HCT116 (cell line): ENCODE results near the gene FEZF2. TPM values are rescaled to one million over a fixed set of nuclear protein-coding genes. Genes with fewer than 3 reads are reported as not detected.

Experiments
- ATAC-seq: fragments of 200-7000 bp; cut with Tn5 transposase; 2 replicates; pipeline ENCODE4 v1.9.1; 2020; ENCODE audit warnings: mild to moderate bottlenecking, moderate library complexity
- BruUV-seq: library from RNA; stranded (reverse); fragments of 400-500 nt; replicated peaks from 2 replicates; lab custom pipeline; 2021; lab: Mats Ljungman, UMichigan
- CTCF ChIA-PET: fragments of 300-600 bp; sonication (Branson Sonifier 250); formaldehyde crosslinking; loops from one replicate; lab custom pipeline; 2021; ENCODE audit warnings: antibody characterized with exemption; lab: Charles Lee
- POLR2A ChIA-PET: fragments of 300-600, 350-600 bp; sonication (Branson Sonifier 250); formaldehyde crosslinking; loops from one replicate; lab custom pipeline; 2021; ENCODE audit warnings: antibody characterized with exemption; lab: Charles Lee
- RAD21 ChIA-PET, 2 experiments: fragments of 300-600 bp; sonication (Branson Sonifier 250); formaldehyde crosslinking; loops; one replicate each; lab custom pipeline; 2023; ENCODE audit warnings: low total read pairs in 2 of 2; ENCODE audit not compliant: uncharacterized antibody in 2 of 2, unreplicated experiment in 2 of 2, low non-redundant PET in 1 of 2; lab: Charles Lee
- DNase-seq: peaks from one replicate; pipeline ENCODE4 v3.0.0-alpha.2; 2010; ENCODE audit warnings: low read depth, low spot score
- H2AFZ ChIP-seq: fragments of 200-600 bp; shearing (Covaris generic), sonication (generic); 2 replicates; pipeline ENCODE4 v1.6.1; 2017; ENCODE audit warnings: low read depth, mixed run types, mixed read lengths, antibody characterized with exemption, low read length; ENCODE audit not compliant: poor library complexity, severe bottlenecking
- H3K27ac ChIP-seq: 2 replicates; pipeline ENCODE4 v1.5.1; 2012; ENCODE audit warnings: low read depth, low read length
- H3K27me3 ChIP-seq: fragments of 200-600 bp; sonication (generic); 2 replicates; pipeline ENCODE4 v1.6.1; 2016; ENCODE audit warnings: mixed run types, low read length, mixed read lengths; ENCODE audit not compliant: insufficient read depth
- H3K36me3 ChIP-seq, 2 experiments: fragments of 200-500 bp in 1 of 2; fragments of 200-600 bp in 1 of 2; sonication (Bioruptor generic) in 1 of 2; sonication (generic) in 1 of 2; 2 replicates each; pipeline versions ENCODE4 v1.5.1 to v1.6.1; 2014 to 2016; ENCODE audit warnings: low read length in 2 of 2, inconsistent platforms in 1 of 2, mixed read lengths in 1 of 2, mixed run types in 1 of 2; ENCODE audit not compliant: insufficient read depth in 2 of 2, control insufficient read depth in 1 of 2
- H3K4me1 ChIP-seq, 2 experiments: fragments of 200-600 bp in 1 of 2; sonication (generic) in 1 of 2; 2 replicates each; pipeline versions ENCODE4 v1.5.1 to v1.6.1; 2012 to 2017; ENCODE audit warnings: low read length in 2 of 2, inconsistent platforms in 1 of 2, mild to moderate bottlenecking in 1 of 2, mixed read lengths in 1 of 2, mixed run types in 1 of 2, moderate library complexity in 1 of 2; ENCODE audit not compliant: insufficient read depth in 2 of 2, control insufficient read depth in 1 of 2
- H3K4me2 ChIP-seq: fragments of 200-600 bp; sonication (generic); 2 replicates; pipeline ENCODE4 v1.6.1; 2017; ENCODE audit warnings: mixed run types, low read length, mixed read lengths
- H3K4me3 ChIP-seq, 2 experiments: fragments of 200-600 bp in 1 of 2; sonication (generic) in 1 of 2; replicated peaks in 1 of 2; 2 replicates each; pipeline ENCODE4 v1.5.1; 2011 to 2016; ENCODE audit warnings: low read length in 2 of 2, control low read depth in 1 of 2, low read depth in 1 of 2, mild to moderate bottlenecking in 1 of 2, mixed read lengths in 1 of 2, mixed run types in 1 of 2
- H3K79me2 ChIP-seq: fragments of 200-600 bp; sonication (generic); 2 replicates; pipeline ENCODE4 v1.6.1; 2017; ENCODE audit warnings: mild to moderate bottlenecking, mixed run types, low read length, moderate library complexity, mixed read lengths; ENCODE audit not compliant: insufficient read depth
- H3K9ac ChIP-seq: fragments of 200-600 bp; sonication (generic); 2 replicates; pipeline ENCODE4 v1.6.1; 2016; ENCODE audit warnings: low read length, mixed read lengths
- H3K9me2 ChIP-seq: fragments of 200-600 bp; sonication (generic), shearing (Covaris generic); 2 replicates; pipeline ENCODE4 v1.6.1; 2017; ENCODE audit warnings: mixed run types, mild to moderate bottlenecking, moderate library complexity; ENCODE audit not compliant: insufficient read depth
- H3K9me3 ChIP-seq, 2 experiments: fragments of 200-500 bp in 1 of 2; fragments of 200-600 bp in 1 of 2; sonication (Bioruptor generic) in 1 of 2; sonication (generic) in 1 of 2; 2 replicates each; pipeline ENCODE4 v1.6.1; 2014 to 2017; ENCODE audit warnings: low read length in 2 of 2, mixed read lengths in 2 of 2, inconsistent platforms in 1 of 2, low read depth in 1 of 2, mild to moderate bottlenecking in 1 of 2, mixed run types in 1 of 2, moderate library complexity in 1 of 2; ENCODE audit not compliant: control insufficient read depth in 1 of 2, insufficient read depth in 1 of 2
- H4K20me1 ChIP-seq: fragments of 200-600 bp; sonication (generic), shearing (Covaris generic); 2 replicates; pipeline ENCODE4 v1.6.1; 2017; ENCODE audit warnings: mixed run types, mild to moderate bottlenecking, moderate library complexity; ENCODE audit not compliant: insufficient read depth
- CBX3 ChIP-seq: IDR thresholded peaks from 2 replicates; pipeline ENCODE4 v1.6.1; 2012; ENCODE audit warnings: low read depth
- CEBPB ChIP-seq: IDR thresholded peaks from 2 replicates; pipeline ENCODE4 v1.6.1; 2012; ENCODE audit warnings: low read depth
- EZH2 ChIP-seq: fragments of 200-600 bp; sonication (generic); IDR thresholded peaks from 2 replicates; pipeline ENCODE4 v1.6.1; 2017; ENCODE audit warnings: antibody characterized with exemption, mixed run types
- EZH2phosphoT487 ChIP-seq: fragments of 200-600 bp; IDR thresholded peaks from 2 replicates; pipeline ENCODE4 v1.6.1; 2018; ENCODE audit warnings: antibody characterized with exemption, borderline replicate concordance
- FOSL1 ChIP-seq: IDR thresholded peaks from 2 replicates; pipeline ENCODE4 v1.6.1; 2012; ENCODE audit warnings: low read depth
- JUND ChIP-seq: IDR thresholded peaks from 2 replicates; pipeline ENCODE4 v1.6.1; 2012
- POLR2A ChIP-seq: IDR thresholded peaks from 2 replicates; pipeline ENCODE4 v1.7.0; 2011; ENCODE audit warnings: borderline replicate concordance; ENCODE audit not compliant: insufficient read depth, insufficient read length; ENCODE audit errors: extremely low read depth
- POLR2AphosphoS5 ChIP-seq: IDR thresholded peaks from 2 replicates; pipeline ENCODE4 v1.6.1; 2011; ENCODE audit warnings: mild to moderate bottlenecking, low read depth, low read length, moderate library complexity
- RAD21 ChIP-seq: IDR thresholded peaks from 2 replicates; pipeline ENCODE4 v1.6.1; 2012; ENCODE audit warnings: low read depth, mild to moderate bottlenecking
- SIN3A ChIP-seq: IDR thresholded peaks from 2 replicates; pipeline ENCODE4 v1.6.1; 2012; ENCODE audit warnings: low read depth
- SP1 ChIP-seq: IDR thresholded peaks from 2 replicates; pipeline ENCODE4 v1.6.1; 2012; ENCODE audit warnings: low read depth
- SRF ChIP-seq: IDR thresholded peaks from 2 replicates; pipeline ENCODE4 v1.6.1; 2012; ENCODE audit warnings: low read depth
- TCF7L2 ChIP-seq: IDR thresholded peaks from 2 replicates; pipeline ENCODE4 v1.7.0; 2011; ENCODE audit warnings: borderline replicate concordance, inconsistent platforms; ENCODE audit not compliant: insufficient read depth, insufficient read length; ENCODE audit errors: extremely low read depth
- YY1 ChIP-seq: IDR thresholded peaks from 2 replicates; pipeline ENCODE4 v1.6.1; 2011; ENCODE audit warnings: low read length, low read depth, moderate library complexity, mild to moderate bottlenecking; ENCODE audit not compliant: insufficient replicate concordance; ENCODE audit errors: extremely low read depth
- ZFX ChIP-seq: fragments of 450-650 bp; IDR thresholded peaks from 2 replicates; pipeline ENCODE4 v1.6.1; 2017
- intact Hi-C: fragments of 100-400 bp; cut with micrococcal nuclease; formaldehyde crosslinking; loops from 2 replicates; pipeline ENCODE4 v1.10.0; 2022
- total RNA-seq: library from RNA; stranded (reverse); gene quantifications from one replicate; pipeline ENCODE4 v1.2.1, GENCODE V29; 2021; ENCODE audit not compliant: unreplicated experiment
- TF ChIP-seq, protein P1 (sequence below), 3 experiments: fragments of 200-600 bp in 1 of 3; sonication (generic) in 1 of 3; IDR thresholded peaks in 2 of 3; conservative IDR thresholded peaks in 1 of 3; 2 replicates each; pipeline ENCODE4 v1.5.1; 2012 to 2017; ENCODE audit warnings: low read depth in 2 of 3, low read length in 2 of 3, antibody characterized with exemption in 1 of 3, borderline replicate concordance in 1 of 3, control low read depth in 1 of 3, mild to moderate bottlenecking in 1 of 3, mixed read lengths in 1 of 3, mixed run types in 1 of 3, moderate library complexity in 1 of 3; ENCODE audit not compliant: insufficient read depth in 1 of 3
- TF ChIP-seq, protein P2 (sequence below): IDR thresholded peaks from 2 replicates; pipeline ENCODE4 v1.6.1; 2012
- TF ChIP-seq, protein P3 (sequence below): IDR thresholded peaks from 2 replicates; pipeline ENCODE4 v1.6.1; 2012; ENCODE audit warnings: low read depth
- TF ChIP-seq, protein P4 (sequence below): IDR thresholded peaks from 2 replicates; pipeline ENCODE4 v1.6.1; 2012

FEZF2 gene
- total RNA-seq, 1 experiment from 2014 or later: not detected

DNA sequence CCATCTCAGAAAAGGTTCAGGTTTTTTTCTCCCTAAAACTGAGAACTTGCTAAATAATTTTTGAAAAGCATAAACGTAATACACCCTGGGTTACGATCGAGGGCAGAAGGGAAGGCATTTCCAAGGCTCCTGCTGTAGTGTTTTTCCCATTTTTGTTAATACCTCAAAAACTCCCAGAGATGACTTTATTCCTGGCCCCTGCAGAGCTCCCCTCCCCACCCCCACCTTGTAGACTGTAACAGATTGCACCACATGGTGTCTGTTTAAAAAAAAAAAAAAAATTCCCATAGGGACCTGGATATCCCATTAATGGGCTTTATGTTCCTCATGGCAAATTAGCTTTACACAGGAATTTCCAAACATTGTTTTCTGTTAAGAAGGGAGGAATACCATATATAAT, 38.2 kb downstream of the FEZF2 start:
- H3K9ac ChIP-seq: no peak overlapping the region
- H3K79me2 ChIP-seq: no peaks in the 10 kb centered on the region
- H3K4me2 ChIP-seq: no peak overlapping the region
- H4K20me1 ChIP-seq: no peaks in the 10 kb centered on the region
- H3K27ac ChIP-seq: no peak overlapping the region
- TF ChIP-seq SIN3A (no peak), FOSL1 (no peak), POLR2A (no peak), TCF7L2 (no peak), JUND (no peak), SP1 (no peak), EZH2 (no peak), CEBPB (no peak), EZH2phosphoT487 (no peak), YY1 (no peak), CBX3 (no peak), ZFX (no peak), SRF (no peak), POLR2AphosphoS5 (no peak), RAD21 (no peak)
- TF ChIP-seq, protein P1, sequence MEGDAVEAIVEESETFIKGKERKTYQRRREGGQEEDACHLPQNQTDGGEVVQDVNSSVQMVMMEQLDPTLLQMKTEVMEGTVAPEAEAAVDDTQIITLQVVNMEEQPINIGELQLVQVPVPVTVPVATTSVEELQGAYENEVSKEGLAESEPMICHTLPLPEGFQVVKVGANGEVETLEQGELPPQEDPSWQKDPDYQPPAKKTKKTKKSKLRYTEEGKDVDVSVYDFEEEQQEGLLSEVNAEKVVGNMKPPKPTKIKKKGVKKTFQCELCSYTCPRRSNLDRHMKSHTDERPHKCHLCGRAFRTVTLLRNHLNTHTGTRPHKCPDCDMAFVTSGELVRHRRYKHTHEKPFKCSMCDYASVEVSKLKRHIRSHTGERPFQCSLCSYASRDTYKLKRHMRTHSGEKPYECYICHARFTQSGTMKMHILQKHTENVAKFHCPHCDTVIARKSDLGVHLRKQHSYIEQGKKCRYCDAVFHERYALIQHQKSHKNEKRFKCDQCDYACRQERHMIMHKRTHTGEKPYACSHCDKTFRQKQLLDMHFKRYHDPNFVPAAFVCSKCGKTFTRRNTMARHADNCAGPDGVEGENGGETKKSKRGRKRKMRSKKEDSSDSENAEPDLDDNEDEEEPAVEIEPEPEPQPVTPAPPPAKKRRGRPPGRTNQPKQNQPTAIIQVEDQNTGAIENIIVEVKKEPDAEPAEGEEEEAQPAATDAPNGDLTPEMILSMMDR (IDR thresholded peaks at IDR 0.05 in 2 of 3, conservative IDR thresholded peaks at IDR 0.05 in 1 of 3; ENCODE audit: borderline replicate concordance in 1 of 3, insufficient read depth in 1 of 3, low read depth in 2 of 3, low read length in 2 of 3): no peak
- TF ChIP-seq, protein P2, sequence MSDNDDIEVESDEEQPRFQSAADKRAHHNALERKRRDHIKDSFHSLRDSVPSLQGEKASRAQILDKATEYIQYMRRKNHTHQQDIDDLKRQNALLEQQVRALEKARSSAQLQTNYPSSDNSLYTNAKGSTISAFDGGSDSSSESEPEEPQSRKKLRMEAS: no peak
- TF ChIP-seq, protein P3, sequence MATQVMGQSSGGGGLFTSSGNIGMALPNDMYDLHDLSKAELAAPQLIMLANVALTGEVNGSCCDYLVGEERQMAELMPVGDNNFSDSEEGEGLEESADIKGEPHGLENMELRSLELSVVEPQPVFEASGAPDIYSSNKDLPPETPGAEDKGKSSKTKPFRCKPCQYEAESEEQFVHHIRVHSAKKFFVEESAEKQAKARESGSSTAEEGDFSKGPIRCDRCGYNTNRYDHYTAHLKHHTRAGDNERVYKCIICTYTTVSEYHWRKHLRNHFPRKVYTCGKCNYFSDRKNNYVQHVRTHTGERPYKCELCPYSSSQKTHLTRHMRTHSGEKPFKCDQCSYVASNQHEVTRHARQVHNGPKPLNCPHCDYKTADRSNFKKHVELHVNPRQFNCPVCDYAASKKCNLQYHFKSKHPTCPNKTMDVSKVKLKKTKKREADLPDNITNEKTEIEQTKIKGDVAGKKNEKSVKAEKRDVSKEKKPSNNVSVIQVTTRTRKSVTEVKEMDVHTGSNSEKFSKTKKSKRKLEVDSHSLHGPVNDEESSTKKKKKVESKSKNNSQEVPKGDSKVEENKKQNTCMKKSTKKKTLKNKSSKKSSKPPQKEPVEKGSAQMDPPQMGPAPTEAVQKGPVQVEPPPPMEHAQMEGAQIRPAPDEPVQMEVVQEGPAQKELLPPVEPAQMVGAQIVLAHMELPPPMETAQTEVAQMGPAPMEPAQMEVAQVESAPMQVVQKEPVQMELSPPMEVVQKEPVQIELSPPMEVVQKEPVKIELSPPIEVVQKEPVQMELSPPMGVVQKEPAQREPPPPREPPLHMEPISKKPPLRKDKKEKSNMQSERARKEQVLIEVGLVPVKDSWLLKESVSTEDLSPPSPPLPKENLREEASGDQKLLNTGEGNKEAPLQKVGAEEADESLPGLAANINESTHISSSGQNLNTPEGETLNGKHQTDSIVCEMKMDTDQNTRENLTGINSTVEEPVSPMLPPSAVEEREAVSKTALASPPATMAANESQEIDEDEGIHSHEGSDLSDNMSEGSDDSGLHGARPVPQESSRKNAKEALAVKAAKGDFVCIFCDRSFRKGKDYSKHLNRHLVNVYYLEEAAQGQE: no peak
- TF ChIP-seq, protein P4, sequence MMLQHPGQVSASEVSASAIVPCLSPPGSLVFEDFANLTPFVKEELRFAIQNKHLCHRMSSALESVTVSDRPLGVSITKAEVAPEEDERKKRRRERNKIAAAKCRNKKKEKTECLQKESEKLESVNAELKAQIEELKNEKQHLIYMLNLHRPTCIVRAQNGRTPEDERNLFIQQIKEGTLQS: no peak
- intact Hi-C loops: no loop called here
- ATAC-seq: no peak
- peaks cover 11% of the 10 kb centered on the region; the same call in 1 of the 2 replicates for H3K27me3 ChIP-seq
- H3K9me2 ChIP-seq: no peaks in the 10 kb centered on the region
- H2AFZ ChIP-seq: no peak overlapping the region
- no peak overlapping the region for H3K4me3 ChIP-seq
- H3K9me3 ChIP-seq: no peaks in the 10 kb centered on the region
- no peak for DNase-seq
- H3K4me1 ChIP-seq: no peaks in the 10 kb centered on the region
- RAD21 ChIA-PET: no interaction called here
- no peaks in the 10 kb centered on the region for H3K36me3 ChIP-seq
- CTCF ChIA-PET: interaction anchor here (1.0 kb wide), 1 partner anchor 13 kb away, joined by 3 read pairs; no protein-coding TSS in a partner anchor
- POLR2A ChIA-PET: no interaction called here
- no TSS peak for BruUV-seq
